ENCODE data around the gene ZNHIT1. TPM values are rescaled to one million over a fixed set of nuclear protein-coding genes. Genes with fewer than 3 reads are reported as not detected.

Gene ZNHIT1
- total and polyA plus RNA-seq, 2 experiments from 2014 or later = 86.7 to 109 TPM

DNA sequence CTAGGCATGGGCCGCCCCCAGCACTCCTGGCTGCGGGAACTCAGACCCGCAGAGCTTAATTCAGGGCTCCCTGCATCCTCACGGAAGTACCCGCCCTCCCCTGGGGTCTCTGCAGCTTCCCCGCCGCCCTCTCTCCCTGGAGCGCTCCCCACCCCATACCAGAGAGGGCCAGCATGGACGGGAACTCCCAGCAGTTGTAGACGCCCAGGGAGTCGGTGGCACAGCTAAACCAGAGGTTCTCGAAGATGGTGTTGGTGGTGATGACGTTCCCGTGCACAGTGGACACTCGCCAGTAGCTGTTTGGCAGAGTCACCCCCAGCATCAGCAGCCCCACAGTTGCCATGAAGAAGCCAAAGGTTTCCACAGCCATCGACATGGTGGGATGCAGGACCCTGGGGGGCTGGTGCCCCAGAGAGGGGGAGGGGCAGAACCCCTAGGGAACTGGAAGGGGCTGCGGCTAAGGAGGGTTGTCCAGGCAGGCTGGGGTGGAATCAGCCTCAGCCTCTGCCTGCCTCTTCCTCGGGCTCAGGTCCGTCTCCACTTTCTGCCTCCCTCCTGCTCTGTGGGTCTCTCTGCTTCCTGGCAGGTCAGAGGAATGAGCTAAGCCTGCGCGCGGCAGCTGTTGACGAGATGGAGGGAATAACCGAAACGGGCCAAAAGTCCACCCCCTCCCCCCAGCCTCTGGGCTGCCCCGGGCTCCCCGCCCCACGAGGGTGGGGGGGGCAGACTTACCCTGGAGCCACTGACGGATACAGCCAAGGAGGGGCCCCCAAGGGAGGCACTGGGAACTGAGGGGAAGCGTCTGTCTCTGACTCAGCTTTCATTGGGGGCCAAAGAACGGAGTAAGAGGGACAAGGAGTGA, 19.5 kb downstream of the ZNHIT1 start, which contains the start of gene CLDN15:
Gene CLDN15, minus strand, starts transcription at position 597 of the 862 bp plus-strand sequence. Its CDS starts 221 bp downstream, at position 376.
- peak in 1 of 2 donors; percentile 87 for DNase-seq (ENCODE audit: low read depth in 1 of 2, low spot score in 1 of 2)
- TF ChIP-seq, protein P1, sequence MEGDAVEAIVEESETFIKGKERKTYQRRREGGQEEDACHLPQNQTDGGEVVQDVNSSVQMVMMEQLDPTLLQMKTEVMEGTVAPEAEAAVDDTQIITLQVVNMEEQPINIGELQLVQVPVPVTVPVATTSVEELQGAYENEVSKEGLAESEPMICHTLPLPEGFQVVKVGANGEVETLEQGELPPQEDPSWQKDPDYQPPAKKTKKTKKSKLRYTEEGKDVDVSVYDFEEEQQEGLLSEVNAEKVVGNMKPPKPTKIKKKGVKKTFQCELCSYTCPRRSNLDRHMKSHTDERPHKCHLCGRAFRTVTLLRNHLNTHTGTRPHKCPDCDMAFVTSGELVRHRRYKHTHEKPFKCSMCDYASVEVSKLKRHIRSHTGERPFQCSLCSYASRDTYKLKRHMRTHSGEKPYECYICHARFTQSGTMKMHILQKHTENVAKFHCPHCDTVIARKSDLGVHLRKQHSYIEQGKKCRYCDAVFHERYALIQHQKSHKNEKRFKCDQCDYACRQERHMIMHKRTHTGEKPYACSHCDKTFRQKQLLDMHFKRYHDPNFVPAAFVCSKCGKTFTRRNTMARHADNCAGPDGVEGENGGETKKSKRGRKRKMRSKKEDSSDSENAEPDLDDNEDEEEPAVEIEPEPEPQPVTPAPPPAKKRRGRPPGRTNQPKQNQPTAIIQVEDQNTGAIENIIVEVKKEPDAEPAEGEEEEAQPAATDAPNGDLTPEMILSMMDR (IDR thresholded peaks at IDR 0.05; ENCODE audit: low read depth, low read length) = no peak
- no peak within 1 kb of the TSS for H3K4me3 ChIP-seq
- no peaks in the 10 kb centered on the region for H3K27me3 ChIP-seq
- H3K9me3 ChIP-seq (ENCODE audit: low read depth) = no peaks in the 10 kb centered on the region
- H3K4me1 ChIP-seq (ENCODE audit: low read depth) = peaks cover 1% of the 10 kb centered on the region
- peak within 1 kb of the TSS; percentile 51 for H3K27ac ChIP-seq
- H3K36me3 ChIP-seq = peaks cover 8% of the 10 kb centered on the region

DNA sequence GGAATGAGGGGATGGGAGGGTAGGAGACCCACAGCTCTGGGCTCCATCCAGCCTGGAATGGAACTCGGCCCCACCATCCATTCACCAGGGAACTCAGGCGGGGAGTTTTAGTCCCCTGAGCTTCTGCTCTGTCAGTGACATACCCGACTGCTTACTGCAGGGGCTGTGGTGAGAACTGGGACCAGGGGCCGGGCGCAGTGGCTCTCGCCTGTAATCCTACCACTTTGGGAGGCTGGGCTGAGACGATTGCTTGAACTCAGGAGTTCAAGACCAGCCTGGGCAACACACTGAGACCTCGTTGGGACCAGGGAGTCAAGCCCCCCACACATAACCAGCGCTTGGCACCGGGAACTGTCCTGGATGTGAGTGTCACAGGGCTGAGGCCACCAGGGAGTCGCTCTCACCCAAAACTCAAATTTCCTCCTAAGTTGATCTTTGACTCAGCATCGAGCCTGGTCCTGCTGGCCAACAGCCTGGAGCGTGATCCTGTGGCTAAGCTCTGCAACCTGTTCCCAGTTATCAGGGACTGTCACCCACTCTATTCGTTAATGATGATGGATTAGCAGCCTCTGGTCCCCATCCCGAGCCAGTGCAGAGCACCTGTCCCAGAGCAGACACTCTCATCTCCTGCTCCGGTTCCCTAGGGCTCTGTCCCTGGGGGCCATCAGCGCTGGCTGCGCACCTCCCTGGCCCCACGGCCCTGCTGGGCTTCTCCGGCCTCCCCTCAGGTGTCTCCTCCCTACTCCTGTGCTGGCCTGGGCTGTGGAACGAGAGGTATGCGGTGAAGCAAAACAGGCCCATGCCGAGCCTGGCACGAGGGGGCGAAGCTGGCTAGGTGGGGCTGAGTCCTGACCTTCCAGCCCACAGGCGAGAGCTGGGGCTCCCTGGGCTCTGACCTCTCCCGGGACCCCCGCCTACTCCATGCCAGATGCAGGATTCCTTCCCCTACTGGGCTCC, 20.5 kb downstream of the ZNHIT1 start:
- H3K9me3 ChIP-seq (ENCODE audit: low read depth) = no peaks in the 10 kb centered on the region
- H3K27ac ChIP-seq = peak overlapping the region; percentile 51
- peaks cover 8% of the 10 kb centered on the region for H3K36me3 ChIP-seq
- no peak for DNase-seq (ENCODE audit: low read depth in 1 of 2, low spot score in 1 of 2)
- H3K4me3 ChIP-seq = no peak overlapping the region
- peaks cover 2% of the 10 kb centered on the region for H3K4me1 ChIP-seq (ENCODE audit: low read depth)
- no peaks in the 10 kb centered on the region for H3K27me3 ChIP-seq
- TF ChIP-seq, protein P1 (IDR thresholded peaks at IDR 0.05; ENCODE audit: low read depth, low read length) = no peak

DNA sequence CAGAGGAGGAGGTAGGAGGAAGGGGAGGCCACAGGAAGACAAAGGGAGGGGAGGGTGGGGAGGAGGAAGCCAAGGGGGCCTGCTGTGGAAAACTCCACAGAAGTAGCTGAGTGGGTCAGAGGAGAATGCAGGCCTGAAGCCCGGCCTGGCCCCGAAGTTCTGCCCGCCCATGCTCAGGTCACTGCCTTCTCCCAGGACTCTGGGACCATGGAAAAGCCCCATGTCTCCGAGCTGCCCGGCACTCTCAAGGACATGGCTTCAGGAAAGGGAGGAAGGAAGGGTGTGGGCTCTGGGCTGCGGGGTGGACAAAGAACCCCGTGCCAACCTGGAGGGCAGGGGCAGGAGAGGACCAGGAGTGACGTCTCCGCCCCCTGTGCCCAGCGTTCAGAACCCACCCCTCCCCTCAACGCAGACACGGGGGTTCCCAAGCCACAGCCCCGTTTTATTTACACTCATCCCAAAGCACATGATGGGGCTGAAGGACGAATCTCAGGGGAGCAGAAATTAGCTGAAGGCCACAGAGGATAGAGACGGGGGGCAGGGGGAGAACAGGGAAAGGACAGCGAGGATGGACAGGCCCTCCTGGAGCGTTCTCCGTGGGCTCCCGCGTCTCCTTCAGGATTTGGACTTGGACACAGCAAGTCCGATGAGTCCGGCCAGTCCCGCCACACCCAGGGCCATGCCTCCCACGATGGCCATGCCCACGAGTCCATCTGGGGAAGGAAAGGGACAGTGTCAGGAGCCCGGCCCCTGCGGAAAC, 21.4 kb downstream of the ZNHIT1 start:
- TF ChIP-seq, protein P1 (IDR thresholded peaks at IDR 0.05; ENCODE audit: low read depth, low read length) = no peak
- H3K27ac ChIP-seq = peak overlapping the region; percentile 51
- no peak overlapping the region for H3K4me3 ChIP-seq
- no peak for DNase-seq (ENCODE audit: low read depth in 1 of 2, low spot score in 1 of 2)
- H3K9me3 ChIP-seq (ENCODE audit: low read depth) = no peaks in the 10 kb centered on the region
- peaks cover 7% of the 10 kb centered on the region for H3K4me1 ChIP-seq (ENCODE audit: low read depth)
- H3K27me3 ChIP-seq = no peaks in the 10 kb centered on the region
- peaks cover 8% of the 10 kb centered on the region for H3K36me3 ChIP-seq

DNA sequence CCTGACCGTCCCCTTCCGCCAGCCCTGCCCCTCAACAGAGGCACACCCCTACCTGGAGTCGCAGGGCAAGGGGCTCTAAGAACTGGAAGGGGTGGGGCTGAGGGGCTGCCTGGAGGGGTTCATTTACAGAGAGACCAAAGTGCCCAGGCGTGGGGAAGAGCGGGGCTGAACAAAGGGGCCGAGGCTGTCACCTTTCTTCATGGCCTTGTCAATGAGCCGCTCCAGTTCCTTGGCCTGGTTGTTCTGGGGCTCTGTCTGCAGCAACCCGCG, 21.9 kb downstream of the ZNHIT1 start:
- no peak for DNase-seq (ENCODE audit: low read depth in 1 of 2, low spot score in 1 of 2)
- peaks cover 7% of the 10 kb centered on the region for H3K4me1 ChIP-seq (ENCODE audit: low read depth)
- no peaks in the 10 kb centered on the region for H3K9me3 ChIP-seq (ENCODE audit: low read depth)
- no peak overlapping the region for H3K4me3 ChIP-seq
- peaks cover 8% of the 10 kb centered on the region for H3K36me3 ChIP-seq
- TF ChIP-seq, protein P1 (IDR thresholded peaks at IDR 0.05; ENCODE audit: low read depth, low read length) = no peak
- H3K27me3 ChIP-seq = no peaks in the 10 kb centered on the region
- no peak overlapping the region for H3K27ac ChIP-seq

All from cardiac muscle cell (in vitro differentiated cells and primary cell).